Measurements from ENCODE around the gene GTPBP2. TPM values are rescaled to one million over a fixed set of nuclear protein-coding genes. Genes with fewer than 3 reads are reported as not detected.

Gene GTPBP2
- total and polyA plus RNA-seq, 2 experiments from 2014 or later: 17.5 to 55.9 TPM

- TF ChIP-seq EZH2 (IDR thresholded peaks at IDR 0.05; ENCODE audit: low read depth, unreplicated experiment) (no peak), POLR2AphosphoS5 (IDR thresholded peaks at IDR 0.05; ENCODE audit: low read depth) (peak; percentile 97), REST (IDR thresholded peaks at IDR 0.05; ENCODE audit: unreplicated experiment) (peak; percentile 87), ETS1 (IDR thresholded peaks at IDR 0.05) (peak; percentile 47; the same call in 1 of the 2 replicates)
Observed at GRCh38 chr6:43635387-43636307, 6.6 kb upstream of the GTPBP2 start, which contains the start of gene MAD2L1BP (continued).

GRCh38 chr6:43634702-43635303 lies 5.7 kb upstream of the GTPBP2 start:
- no peak for DNase-seq (ENCODE audit: low spot score)
- peak overlapping the region; percentile 99; the same call in 1 of the 2 replicates for H3K4me3 ChIP-seq
- peaks cover 20% of the 10 kb centered on the region for H3K4me1 Mint-ChIP-seq
- H3K4me3 Mint-ChIP-seq: peak overlapping the region; percentile 98; the same call in 2 of the 3 replicates
- H3K27ac ChIP-seq (ENCODE audit: low read depth): peak overlapping the region; percentile 51
- H3K36me3 ChIP-seq (ENCODE audit: insufficient read depth): peaks cover 10% of the 10 kb centered on the region
- H3K36me3 Mint-ChIP-seq (ENCODE audit: low read depth): peaks cover 38% of the 10 kb centered on the region
- 0 out of 2 replicates have a peak, but pooled peaks cover 6% of the 10 kb centered on the region for H3F3A ChIP-seq (replicated peaks; ENCODE audit: low read depth)
- H4K20me1 ChIP-seq (replicated peaks; ENCODE audit: insufficient read depth): peaks cover 13% of the 10 kb centered on the region
- H3K4me1 ChIP-seq (ENCODE audit: insufficient read depth): peaks cover 13% of the 10 kb centered on the region
- peaks cover 6% of the 10 kb centered on the region for H3K27me3 Mint-ChIP-seq (ENCODE audit: insufficient read depth, low read depth, poor library complexity)
- H2AFZ ChIP-seq: peak overlapping the region; percentile 76
- no peak overlapping the region; the same call in 1 of the 2 replicates for H3K27ac Mint-ChIP-seq
- H3K9me3 Mint-ChIP-seq: no peaks in the 10 kb centered on the region
- no peaks in the 10 kb centered on the region for H3K9me2 ChIP-seq (ENCODE audit: insufficient read depth)
- H3K79me2 ChIP-seq (replicated peaks; ENCODE audit: insufficient read depth): peaks cover 39% of the 10 kb centered on the region
- ATAC-seq: no peak
- H3K27me3 ChIP-seq (ENCODE audit: insufficient read depth): no peaks in the 10 kb centered on the region
- H3K4me2 ChIP-seq: peak overlapping the region; percentile 94
- TF ChIP-seq STAT1 (IDR thresholded peaks at IDR 0.05; ENCODE audit: unreplicated experiment) (no peak), JUNB (IDR thresholded peaks at IDR 0.05; ENCODE audit: unreplicated experiment) (no peak), REST (IDR thresholded peaks at IDR 0.05; ENCODE audit: unreplicated experiment) (no peak), POLR2AphosphoS5 (IDR thresholded peaks at IDR 0.05; ENCODE audit: low read depth) (no peak), ZNF462 (CRISPR knock-in tag; IDR thresholded peaks at IDR 0.05) (no peak)
